ENCODE measurements around the gene YPEL2.

Gene YPEL2

GRCh38 chr17:59329176-59330052 is 2.0 kb upstream of the YPEL2 start (continued):
- TF ChIP-seq ZXDB (tag by site-specific recombination; IDR thresholded peaks at IDR 0.05) (peak; percentile 48), MEIS1 (CRISPR knock-in tag; IDR thresholded peaks at IDR 0.05; ENCODE audit: borderline replicate concordance) (no peak), IKZF3 (tag by site-specific recombination; IDR thresholded peaks at IDR 0.05) (no peak), ZBTB8A (tag by site-specific recombination; IDR thresholded peaks at IDR 0.05) (no peak), KLF10 (tag by site-specific recombination; IDR thresholded peaks at IDR 0.05) (no peak), KLF16 (tag by site-specific recombination; IDR thresholded peaks at IDR 0.05) (no peak), GFI1B (tag by site-specific recombination; IDR thresholded peaks at IDR 0.05) (no peak), ZNF747 (tag by site-specific recombination; IDR thresholded peaks at IDR 0.05) (no peak), ZNF48 (tag by site-specific recombination; IDR thresholded peaks at IDR 0.05) (no peak), KLF8 (tag by site-specific recombination; IDR thresholded peaks at IDR 0.05) (no peak), ZNF19 (tag by site-specific recombination; IDR thresholded peaks at IDR 0.05; ENCODE audit: low read depth) (no peak), FEZF1 (tag by site-specific recombination; IDR thresholded peaks at IDR 0.05) (no peak), ELK4 (IDR thresholded peaks at IDR 0.05; ENCODE audit: borderline replicate concordance, low read depth, low read length) (no peak), ZNF24 (tag by site-specific recombination; IDR thresholded peaks at IDR 0.05) (no peak), ZBTB21 (tag by site-specific recombination; IDR thresholded peaks at IDR 0.05) (no peak; the same call in 1 of the 2 replicates), TCF7L2 (IDR thresholded peaks at IDR 0.05; ENCODE audit: borderline replicate concordance, low read depth, low read length) (no peak), AEBP2 (tag by site-specific recombination; IDR thresholded peaks at IDR 0.05; ENCODE audit: borderline replicate concordance) (no peak), ZFP69B (tag by site-specific recombination; IDR thresholded peaks at IDR 0.05) (0 out of 2 replicates have a peak, but pooled peaks have one; percentile 38), EGR2 (tag by site-specific recombination; IDR thresholded peaks at IDR 0.05; ENCODE audit: low read depth) (no peak), ZNF600 (tag by site-specific recombination; IDR thresholded peaks at IDR 0.05) (peak; percentile 60; the same call in 1 of the 2 replicates), ZNF335 (tag by site-specific recombination; conservative IDR thresholded peaks at IDR 0.05) (peak; percentile 62), GLI4 (tag by site-specific recombination; IDR thresholded peaks at IDR 0.05) (no peak), TRIM28 (IDR thresholded peaks at IDR 0.05; ENCODE audit: borderline replicate concordance, low read length) (0 out of 2 replicates have a peak, but pooled peaks have one; percentile 86), ZNF548 (tag by site-specific recombination; IDR thresholded peaks at IDR 0.05) (no peak), ZNF830 (tag by site-specific recombination; IDR thresholded peaks at IDR 0.05; ENCODE audit: low read depth) (no peak), REST (tag by site-specific recombination; IDR thresholded peaks at IDR 0.05) (no peak), PBX3 (CRISPR knock-in tag; IDR thresholded peaks at IDR 0.05) (no peak), ZNF664 (tag by site-specific recombination; IDR thresholded peaks at IDR 0.05) (peak; percentile 96), ZNF214 (tag by site-specific recombination; IDR thresholded peaks at IDR 0.05; ENCODE audit: borderline replicate concordance) (no peak), PRDM1 (tag by site-specific recombination; IDR thresholded peaks at IDR 0.05) (no peak), ZFP41 (tag by site-specific recombination; IDR thresholded peaks at IDR 0.05; ENCODE audit: borderline replicate concordance) (no peak), CTCF (tag by site-specific recombination; IDR thresholded peaks at IDR 0.05) (peak; percentile 61; the same call in 1 of the 2 replicates)

All from HEK293 (cell line).